CD14-positive monocyte (primary cell): ENCODE measurements around the gene IL21R. TPM values are rescaled to one million over a fixed set of nuclear protein-coding genes. Genes with fewer than 3 reads are reported as not detected.

ENCODE experiments used
- DNase-seq, 3 donors: peaks; one replicate each; pipeline ENCODE4 v3.0.0-alpha.2; 2011 to 2022
- H2AFZ ChIP-seq: 2 replicates; pipeline ENCODE4 v1.6.0; 2012; ENCODE audit warnings: mild to moderate bottlenecking, low read depth, low read length, inconsistent platforms; ENCODE audit not compliant: insufficient read depth, poor library complexity, severe bottlenecking
- H3K27ac ChIP-seq, 2 donors: 1 replicate in 1 of 2; 2 replicates in 1 of 2; pipeline ENCODE4 v1.5.1; 2012 to 2013; ENCODE audit warnings: low read length in 2 of 2, control low read depth in 1 of 2, inconsistent platforms in 1 of 2, low read depth in 1 of 2, mild to moderate bottlenecking in 1 of 2
- H3K27me3 ChIP-seq, 2 donors: one replicate each; pipeline versions ENCODE4 v1.6.0 to v1.6.1; 2011 to 2013; ENCODE audit warnings: low read length in 2 of 2; ENCODE audit not compliant: control insufficient read depth in 2 of 2, insufficient read depth in 2 of 2
- H3K36me3 ChIP-seq, 2 donors: replicated peaks in 1 of 2; 1 replicate in 1 of 2; 2 replicates in 1 of 2; pipeline versions ENCODE4 v1.5.1 to v1.6.1; 2012 to 2013; ENCODE audit warnings: low read length in 2 of 2, control low read depth in 1 of 2, inconsistent platforms in 1 of 2, mild to moderate bottlenecking in 1 of 2; ENCODE audit not compliant: insufficient read depth in 2 of 2, control insufficient read depth in 1 of 2
- H3K4me1 ChIP-seq, 2 donors: 1 replicate in 1 of 2; 2 replicates in 1 of 2; pipeline versions ENCODE4 v1.5.1 to v1.6.1; 2012 to 2013; ENCODE audit warnings: low read length in 2 of 2, control low read depth in 1 of 2, inconsistent platforms in 1 of 2, mild to moderate bottlenecking in 1 of 2, moderate library complexity in 1 of 2; ENCODE audit not compliant: insufficient read depth in 2 of 2, control insufficient read depth in 1 of 2
- H3K4me2 ChIP-seq: replicated peaks from 2 replicates; pipeline ENCODE3; 2012; ENCODE audit warnings: low read length, moderate library complexity, mild to moderate bottlenecking; ENCODE audit not compliant: poor library complexity, severe bottlenecking; ENCODE audit errors: extremely low read depth
- H3K4me3 ChIP-seq, 3 experiments: fragments of 200-600 bp in 1 of 3; sonication (generic) in 1 of 3; replicated peaks in 1 of 3; 1 replicate in 2 of 3; 2 replicates in 1 of 3; pipeline ENCODE4 v1.5.1; 2011 to 2013; ENCODE audit warnings: low read length in 3 of 3, mild to moderate bottlenecking in 3 of 3, control low read depth in 2 of 3, low read depth in 2 of 3, inconsistent platforms in 1 of 3, moderate library complexity in 1 of 3
- H3K79me2 ChIP-seq: 2 replicates; pipeline ENCODE4 v1.6.0; 2012; ENCODE audit warnings: mild to moderate bottlenecking, control low read depth, inconsistent platforms, low read length, moderate library complexity; ENCODE audit not compliant: insufficient read depth
- H3K9ac ChIP-seq: 2 replicates; pipeline ENCODE4 v1.6.0; 2017; ENCODE audit warnings: low read length, mild to moderate bottlenecking; ENCODE audit not compliant: insufficient read depth, poor library complexity, severe bottlenecking
- H3K9me3 ChIP-seq, 2 donors: replicated peaks in 1 of 2; 1 replicate in 1 of 2; 2 replicates in 1 of 2; pipeline versions ENCODE4 v1.5.1 to v1.6.1; 2012 to 2013; ENCODE audit warnings: low read length in 2 of 2, control low read depth in 1 of 2; ENCODE audit not compliant: control insufficient read depth in 1 of 2, insufficient read depth in 1 of 2
- H4K20me1 ChIP-seq: 2 replicates; pipeline ENCODE4 v1.6.0; 2012; ENCODE audit warnings: mild to moderate bottlenecking, low read length, control low read depth, moderate library complexity; ENCODE audit not compliant: insufficient read depth
- H3K27ac Mint-ChIP-seq, 7 donors: one replicate each; pipeline ENCODE4 v1.8.0; 2020; ENCODE audit warnings: mild to moderate bottlenecking in 7 of 7, mixed read lengths in 7 of 7, moderate library complexity in 6 of 7, inconsistent platforms in 2 of 7
- H3K27me3 Mint-ChIP-seq, 3 donors: one replicate each; pipeline ENCODE4 v1.8.0; 2021 to 2022; ENCODE audit warnings: low read depth in 3 of 3, mild to moderate bottlenecking in 3 of 3, mixed read lengths in 3 of 3, moderate library complexity in 3 of 3, inconsistent platforms in 1 of 3
- H3K36me3 Mint-ChIP-seq, 2 donors: one replicate each; pipeline ENCODE4 v1.8.0; 2020; ENCODE audit warnings: mixed read lengths in 2 of 2, inconsistent platforms in 1 of 2, mild to moderate bottlenecking in 1 of 2
- H3K4me1 Mint-ChIP-seq: one replicate; pipeline ENCODE4 v1.8.0; 2020; ENCODE audit warnings: mild to moderate bottlenecking, mixed read lengths
- H3K4me3 Mint-ChIP-seq, 2 donors: one replicate each; pipeline ENCODE4 v1.8.0; 2020; ENCODE audit warnings: mild to moderate bottlenecking in 2 of 2, mixed read lengths in 2 of 2, moderate library complexity in 1 of 2
- H3K9me3 Mint-ChIP-seq, 7 donors: one replicate each; pipeline ENCODE4 v1.8.0; 2020 to 2022; ENCODE audit warnings: mixed read lengths in 7 of 7, mild to moderate bottlenecking in 6 of 7, moderate library complexity in 6 of 7, inconsistent platforms in 2 of 7
- WGBS: methylation state at CpG from one replicate; pipeline ENCODE4 v1.1.5; 2013; ENCODE audit warnings: missing lambda C conversion rate; ENCODE audit not compliant: insufficient coverage; 5-methylcytosine and 5-hydroxymethylcytosine counted together
- intact Hi-C, 2 donors: fragments of 100-400 bp; cut with micrococcal nuclease; formaldehyde crosslinking; loops; one replicate each; pipeline versions ENCODE4 v1.15.0 to v1.15.1; 2023
- polyA plus RNA-seq, 3 donors: library from polyadenylated mRNA; depleted of rRNA in 1 of 3; unstranded in 2 of 3; stranded (reverse) in 1 of 3; fragments of 300-500 nt in 2 of 3; fragments of >200 nt in 1 of 3; fragmentation: Illumina TruSeq in 2 of 3; gene quantifications; 1 replicate in 2 of 3; 2 replicates in 1 of 3; pipeline ENCODE4 v1.2.3, GENCODE V29; 2012 to 2021
- TF ChIP-seq, protein P1 (sequence below): fragments of 200-600 bp; IDR thresholded peaks from one replicate; pipeline ENCODE4 v1.8.0; 2022; ENCODE audit warnings: antibody characterized with exemption, mild to moderate bottlenecking

The IL21R gene
- polyA plus RNA-seq, 3 donors = 1.0 to 1.7 (median 1.4) TPM

DNA sequence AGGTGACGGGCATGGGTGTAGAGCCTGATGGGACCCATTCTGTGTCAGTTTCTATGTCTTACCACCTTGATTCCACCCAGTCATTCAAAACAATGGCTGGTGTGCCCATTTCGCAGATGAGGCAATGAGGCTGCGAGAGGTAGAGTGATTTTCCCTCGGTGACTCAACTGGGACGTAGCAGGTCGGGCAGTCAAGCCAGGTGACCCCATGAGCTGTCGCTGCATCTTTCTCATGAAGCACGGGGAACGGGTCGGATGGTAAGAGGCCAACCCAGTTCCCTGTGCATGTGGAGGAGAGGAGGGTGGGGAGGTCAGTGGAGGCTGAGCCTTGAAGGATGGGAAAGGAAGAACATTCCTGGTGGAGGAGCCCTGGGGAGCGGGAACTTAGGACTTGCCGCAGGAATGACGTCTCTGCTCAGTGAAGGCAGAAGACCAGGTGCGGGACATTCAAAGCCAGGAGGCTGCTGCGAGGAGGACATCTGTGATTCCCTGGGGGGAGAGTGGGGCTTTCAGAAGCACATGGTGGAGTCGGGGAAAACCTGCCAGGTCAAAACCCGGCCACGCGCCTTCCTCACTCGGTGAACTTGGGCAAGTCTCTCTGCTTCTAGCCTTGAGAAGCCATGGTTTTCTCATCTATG lies 1.1 kb downstream of the IL21R start:
- Histone ChIP-seq H3K27ac (peak overlapping the region in 1 of 2 donors; percentile 62), H4K20me1 (no peaks in the 10 kb centered on the region), H3K79me2 (no peaks in the 10 kb centered on the region), H2AFZ (no peak overlapping the region), H3K9me3 (no peaks in the 10 kb centered on the region), H3K4me2 (peak overlapping the region; percentile 69), H3K9ac (peak overlapping the region; percentile 55), H3K27me3 (no peaks in the 10 kb centered on the region), H3K36me3 (no peaks in the 10 kb centered on the region), H3K4me1 (peaks cover 59 to 69% of the 10 kb centered on the region in 2 donors), H3K4me3 (peak overlapping the region in 2 of 3 experiments; percentile 30 to 62)
- intact Hi-C loops = loop anchor here in 1 of 2 donors (2.0 to 10.0 kb wide), 2 partner anchors 24 to 78 kb away; no protein-coding TSS in a partner anchor
- peaks cover 2 to 11% of the 10 kb centered on the region in 2 donors for H3K36me3 Mint-ChIP-seq
- H3K4me1 Mint-ChIP-seq = peaks cover 73% of the 10 kb centered on the region
- 94% methylated on average over 19 of the region's 20 CpGs for WGBS
- H3K27ac Mint-ChIP-seq = peak overlapping the region in 4 of 7 donors; percentile 38 to 91 (median 73)
- H3K27me3 Mint-ChIP-seq = peaks cover 4 to 14% (median 14%) of the 10 kb centered on the region in 3 donors
- no peak for DNase-seq
- TF ChIP-seq, protein P1, sequence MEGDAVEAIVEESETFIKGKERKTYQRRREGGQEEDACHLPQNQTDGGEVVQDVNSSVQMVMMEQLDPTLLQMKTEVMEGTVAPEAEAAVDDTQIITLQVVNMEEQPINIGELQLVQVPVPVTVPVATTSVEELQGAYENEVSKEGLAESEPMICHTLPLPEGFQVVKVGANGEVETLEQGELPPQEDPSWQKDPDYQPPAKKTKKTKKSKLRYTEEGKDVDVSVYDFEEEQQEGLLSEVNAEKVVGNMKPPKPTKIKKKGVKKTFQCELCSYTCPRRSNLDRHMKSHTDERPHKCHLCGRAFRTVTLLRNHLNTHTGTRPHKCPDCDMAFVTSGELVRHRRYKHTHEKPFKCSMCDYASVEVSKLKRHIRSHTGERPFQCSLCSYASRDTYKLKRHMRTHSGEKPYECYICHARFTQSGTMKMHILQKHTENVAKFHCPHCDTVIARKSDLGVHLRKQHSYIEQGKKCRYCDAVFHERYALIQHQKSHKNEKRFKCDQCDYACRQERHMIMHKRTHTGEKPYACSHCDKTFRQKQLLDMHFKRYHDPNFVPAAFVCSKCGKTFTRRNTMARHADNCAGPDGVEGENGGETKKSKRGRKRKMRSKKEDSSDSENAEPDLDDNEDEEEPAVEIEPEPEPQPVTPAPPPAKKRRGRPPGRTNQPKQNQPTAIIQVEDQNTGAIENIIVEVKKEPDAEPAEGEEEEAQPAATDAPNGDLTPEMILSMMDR = no peak
- peak overlapping the region; percentile 71 to 95 for H3K4me3 Mint-ChIP-seq
- peaks cover 0 to 6% (median 0%) of the 10 kb centered on the region in 7 donors for H3K9me3 Mint-ChIP-seq

DNA sequence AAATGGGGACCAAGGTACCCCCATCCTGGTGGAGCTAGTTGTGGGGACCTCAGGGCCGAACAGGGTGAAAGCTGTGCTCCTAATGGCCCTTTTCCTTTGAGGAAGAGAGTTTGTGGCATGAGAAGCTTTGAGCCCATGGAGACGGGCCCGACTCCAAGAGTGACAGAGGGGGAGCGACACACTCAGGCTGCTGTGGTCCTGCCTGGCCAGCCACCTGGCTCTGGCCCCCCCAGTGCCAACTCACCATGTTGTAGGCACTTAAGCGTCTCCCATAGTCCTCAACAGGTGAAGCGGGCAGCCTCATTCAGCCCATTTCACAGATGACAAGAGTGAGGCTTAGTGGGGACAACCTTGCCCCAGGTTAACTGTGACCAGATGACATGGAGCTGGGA lies 1.6 kb downstream of the IL21R start:
- Mint-ChIP-seq H3K4me3 (peak overlapping the region; percentile 71 to 95), H3K4me1 (peaks cover 74% of the 10 kb centered on the region), H3K27ac (peak overlapping the region in 1 of 7 donors; percentile 37), H3K9me3 (peaks cover 0 to 6% (median 0%) of the 10 kb centered on the region in 7 donors), H3K36me3 (peaks cover 2 to 11% of the 10 kb centered on the region in 2 donors), H3K27me3 (peaks cover 4 to 14% (median 14%) of the 10 kb centered on the region in 3 donors)
- peaks cover 60 to 69% of the 10 kb centered on the region in 2 donors for H3K4me1 ChIP-seq
- no peaks in the 10 kb centered on the region for H3K79me2 ChIP-seq
- no peaks in the 10 kb centered on the region for H3K36me3 ChIP-seq
- TF ChIP-seq, protein P1 = no peak
- no peaks in the 10 kb centered on the region for H3K27me3 ChIP-seq
- H3K4me2 ChIP-seq = peak overlapping the region; percentile 16
- DNase-seq = no peak
- H3K9me3 ChIP-seq = no peaks in the 10 kb centered on the region
- no peak overlapping the region for H2AFZ ChIP-seq
- H4K20me1 ChIP-seq = no peaks in the 10 kb centered on the region
- no peak overlapping the region for H3K27ac ChIP-seq
- no peak overlapping the region for H3K4me3 ChIP-seq
- H3K9ac ChIP-seq = no peak overlapping the region
- intact Hi-C loops = loop anchor here in 1 of 2 donors (2.0 to 10.0 kb wide), 2 partner anchors 23 to 79 kb away; no protein-coding TSS in a partner anchor
- WGBS = 100% methylated on average over 4 of the region's 6 CpGs
